ENCODE measurements around the gene BARHL1. TPM values are rescaled to one million over a fixed set of nuclear protein-coding genes. Genes with fewer than 3 reads are reported as not detected.
"Not testable (repeated sequence)": the region's sequence is repeated elsewhere in the genome, so short reads cannot be mapped to it uniquely, and the experiment has no call there.

The BARHL1 gene
- total RNA-seq, 2 experiments from 2014 or later, result not detected

- Mint-ChIP-seq H3K4me3 (no peak overlapping the region), H3K27me3 (peaks cover 26% of the 10 kb centered on the region)
- CTCF ChIA-PET, result interaction anchor here (1.1 to 1.4 kb wide), 2 partner anchors 14 to 53 kb away, joined by 3 to 8 read pairs; no protein-coding TSS in a partner anchor
These were observed 21.7 kb upstream of the BARHL1 start for GRCh38 chr9:132560616-132561202.

GRCh38 chr9:132562306-132562573 is 20.2 kb upstream of the BARHL1 start:
- H3K36me3 Mint-ChIP-seq (ENCODE audit: low read depth), result no peaks in the 10 kb centered on the region
- no peak overlapping the region for H3K4me3 Mint-ChIP-seq
- H3K4me1 Mint-ChIP-seq (ENCODE audit: low read depth), result no peaks in the 10 kb centered on the region
- CTCF ChIA-PET, result interaction anchor here (1.0 kb wide), 1 partner anchor 152 kb away, joined by 3 read pairs; no protein-coding TSS in a partner anchor
- peaks cover 26% of the 10 kb centered on the region for H3K27me3 Mint-ChIP-seq
- POLR2A ChIA-PET, result no interaction called here
- intact Hi-C loops (cut with micrococcal nuclease), result no loop called here
- no peak overlapping the region for H3K27ac Mint-ChIP-seq
- no peak for TF ChIP-seq CTCF (IDR thresholded peaks at IDR 0.05)
- ATAC-seq (no peak), DNase-seq (no peak)
- no peaks in the 10 kb centered on the region for H3K9me3 Mint-ChIP-seq

More at GRCh38 chr9:132560616-132561202, 21.7 kb upstream of the BARHL1 start:
- DNase-seq, result no peak
- TF ChIP-seq CTCF (IDR thresholded peaks at IDR 0.05), result no peak
- intact Hi-C loops (cut with micrococcal nuclease), result no loop called here
- POLR2A ChIA-PET, result no interaction called here
- Mint-ChIP-seq H3K4me1 (ENCODE audit: low read depth) (no peaks in the 10 kb centered on the region), H3K36me3 (ENCODE audit: low read depth) (no peaks in the 10 kb centered on the region), H3K27ac (no peak overlapping the region), H3K9me3 (no peaks in the 10 kb centered on the region)
- no peak for ATAC-seq

- Mint-ChIP-seq H3K4me3 (no peak overlapping the region), H3K27me3 (peaks cover 25% of the 10 kb centered on the region), H3K4me1 (ENCODE audit: low read depth) (no peaks in the 10 kb centered on the region), H3K27ac (no peak overlapping the region), H3K9me3 (no peaks in the 10 kb centered on the region), H3K36me3 (ENCODE audit: low read depth) (no peaks in the 10 kb centered on the region)
- intact Hi-C loops (cut with micrococcal nuclease), result no loop called here
- ChIA-PET CTCF (interaction anchor here (2.4 to 2.5 kb wide), 2 partner anchors 11 to 57 kb away, joined by 7 to 16 read pairs; no protein-coding TSS in a partner anchor), POLR2A (no interaction called here)
- no peak for TF ChIP-seq CTCF (IDR thresholded peaks at IDR 0.05)
- ATAC-seq, result no peak
- no peak for DNase-seq
These were observed 17.9 kb upstream of the BARHL1 start for GRCh38 chr9:132564526-132564925.

GRCh38 chr9:132568787-132569186 is 13.6 kb upstream of the BARHL1 start:
- H3K36me3 Mint-ChIP-seq (ENCODE audit: low read depth); H3K27ac Mint-ChIP-seq; H3K9me3 Mint-ChIP-seq; H3K4me1 Mint-ChIP-seq (ENCODE audit: low read depth); H3K27me3 Mint-ChIP-seq; POLR2A ChIA-PET; H3K4me3 Mint-ChIP-seq; DNase-seq; intact Hi-C loops (cut with micrococcal nuclease); ATAC-seq: not testable (repeated sequence)
- CTCF ChIA-PET, result interaction anchor here (1.0 kb wide), 1 partner anchor 158 kb away, joined by 3 read pairs; the partner anchor contains the start of gene CFAP77

- ATAC-seq (no peak), DNase-seq (no peak)
- no peak overlapping the region for H3K4me3 Mint-ChIP-seq
- CTCF ChIA-PET, result interaction anchor here (1.3 to 1.6 kb wide), 2 partner anchors 65 to 159 kb away, joined by 4 to 5 read pairs; no protein-coding TSS in a partner anchor
- POLR2A ChIA-PET, result no interaction called here
- no peak overlapping the region for H3K27ac Mint-ChIP-seq
- no peaks in the 10 kb centered on the region for H3K36me3 Mint-ChIP-seq (ENCODE audit: low read depth)
- intact Hi-C loops (cut with micrococcal nuclease), result no loop called here
- no peaks in the 10 kb centered on the region for H3K9me3 Mint-ChIP-seq
- H3K4me1 Mint-ChIP-seq (ENCODE audit: low read depth), result no peaks in the 10 kb centered on the region
- TF ChIP-seq CTCF (IDR thresholded peaks at IDR 0.05), result no peak
- peaks cover 23% of the 10 kb centered on the region for H3K27me3 Mint-ChIP-seq
These were observed 10.4 kb upstream of the BARHL1 start for GRCh38 chr9:132571806-132572600.
